A549 (cell line): Measurements from ENCODE around the gene SELENOI. TPM values are rescaled to one million over a fixed set of nuclear protein-coding genes. Genes with fewer than 3 reads are reported as not detected.
"Not testable (repeated sequence)": the region's sequence is repeated elsewhere in the genome, so short reads cannot be mapped to it uniquely, and the experiment has no call there.

Source experiments
- ATAC-seq, 2 experiments: fragments of 200-7000 bp in 1 of 2; fragments of >200 bp in 1 of 2; cut with Nextera tagmentation in 1 of 2; cut with Tn5 transposase in 1 of 2; 3 replicates each; pipeline versions ENCODE4 v1.8.0 to v1.9.1; 2018 to 2020; ENCODE audit warnings: mild to moderate bottlenecking in 1 of 2, moderate library complexity in 1 of 2
- CTCF ChIA-PET: fragments of 300-600 bp; sonication (Branson Sonifier 250); formaldehyde crosslinking; extraction: SDS; loops from one replicate; lab custom pipeline; 2021; ENCODE audit warnings: antibody characterized with exemption, inconsistent platforms; lab: Yijun Ruan, JAX
- POLR2A ChIA-PET: fragments of 350-600 bp; formaldehyde crosslinking; extraction: SDS; loops from one replicate; lab custom pipeline; 2021; ENCODE audit warnings: antibody characterized with exemption, inconsistent platforms; lab: Yijun Ruan, JAX
- DNase-seq, 2 experiments: peaks; one replicate each; pipeline versions ENCODE4 v3.0.0 to v3.0.0-alpha.2; 2011 to 2016; ENCODE audit warnings: low read depth in 1 of 2, low spot score in 1 of 2
- FAIRE-seq: peaks from 2 replicates; lab custom pipeline; 2011; peaks lifted over from hg19 to GRCh38; lab: Jason Lieb, UNC
- H3K27ac ChIP-seq, 2 experiments: fragments of >200 bp; sonication (Bioruptor Twin); formaldehyde crosslinking; 3 replicates each; pipeline ENCODE4 v1.5.1; 2016 to 2017
- H3K4me1 ChIP-seq: fragments of >200 bp; sonication (Bioruptor Twin); formaldehyde crosslinking; 3 replicates; pipeline ENCODE4 v1.6.1; 2016
- H3K4me2 ChIP-seq: fragments of >200 bp; sonication (Bioruptor Twin); formaldehyde crosslinking; 3 replicates; pipeline ENCODE4 v1.6.1; 2016
- H3K4me3 ChIP-seq: fragments of >200 bp; sonication (Bioruptor Twin); formaldehyde crosslinking; 3 replicates; pipeline ENCODE4 v1.5.1; 2016
- H3K9me3 ChIP-seq: fragments of >200 bp; sonication (Bioruptor Twin); formaldehyde crosslinking; 3 replicates; pipeline ENCODE4 v1.6.1; 2016
- BCL3 ChIP-seq: fragments of >200 bp; sonication (Bioruptor Twin); formaldehyde crosslinking; IDR thresholded peaks from 3 replicates; pipeline ENCODE4 v1.6.1; 2016
- BHLHE40 ChIP-seq: IDR thresholded peaks from 2 replicates; pipeline ENCODE4 v1.6.1; 2012; ENCODE audit warnings: low read depth, low read length, inconsistent platforms
- CBX2 ChIP-seq: fragments of 200-600 bp; sonication (generic); IDR thresholded peaks from 2 replicates; pipeline ENCODE4 v1.6.1; 2016; ENCODE audit warnings: low read depth, mild to moderate bottlenecking, borderline replicate concordance
- CBX8 ChIP-seq: fragments of 200-600 bp; sonication (generic); IDR thresholded peaks from 2 replicates; pipeline ENCODE4 v1.6.1; 2016
- CHD2 ChIP-seq: fragments of 150-350 bp; IDR thresholded peaks from 2 replicates; pipeline ENCODE4 v1.6.1; 2014; ENCODE audit warnings: low read length; ENCODE audit not compliant: partially characterized antibody
- CHD4 ChIP-seq: fragments of 200-600 bp; sonication (generic); IDR thresholded peaks from 2 replicates; pipeline ENCODE4 v1.6.1; 2016; ENCODE audit warnings: antibody characterized with exemption, mild to moderate bottlenecking, borderline replicate concordance
- E2F6 ChIP-seq: IDR thresholded peaks from 2 replicates; pipeline ENCODE4 v1.6.1; 2012; ENCODE audit warnings: low read depth, borderline replicate concordance
- EHF ChIP-seq: fragments of 250-450 bp; sonication (Bioruptor Pico); IDR thresholded peaks from 2 replicates; pipeline ENCODE4 v1.5.0; 2020; ENCODE audit warnings: mild to moderate bottlenecking
- EHMT2 ChIP-seq: fragments of 200-600 bp; sonication (generic); IDR thresholded peaks from 2 replicates; pipeline ENCODE4 v1.6.1; 2016; ENCODE audit warnings: antibody characterized with exemption, low read depth, mild to moderate bottlenecking, moderate library complexity
- FOSB ChIP-seq: fragments of 250-450 bp; sonication (Bioruptor Pico); IDR thresholded peaks from 2 replicates; pipeline ENCODE4 v1.5.0; 2020; ENCODE audit warnings: mild to moderate bottlenecking, moderate library complexity
- FOXS1 ChIP-seq: fragments of 250-450 bp; sonication (Bioruptor Pico); IDR thresholded peaks from 2 replicates; pipeline ENCODE4 v1.5.0; 2020; ENCODE audit warnings: mild to moderate bottlenecking, moderate library complexity
- HEYL ChIP-seq: fragments of 250-450 bp; sonication (Bioruptor Pico); IDR thresholded peaks from 2 replicates; pipeline ENCODE4 v1.8.0; 2021; ENCODE audit warnings: mild to moderate bottlenecking, moderate library complexity
- HMGXB4 ChIP-seq: fragments of 250-450 bp; sonication (Bioruptor Pico); IDR thresholded peaks from 2 replicates; pipeline ENCODE4 v1.5.0; 2021; ENCODE audit warnings: mild to moderate bottlenecking, moderate library complexity, borderline replicate concordance
- HOXA7 ChIP-seq: fragments of 250-450 bp; sonication (Bioruptor Pico); IDR thresholded peaks from 2 replicates; pipeline ENCODE4 v1.5.0; 2020; ENCODE audit warnings: mild to moderate bottlenecking, moderate library complexity
- JUN ChIP-seq, 2 experiments: fragments of >200 bp; sonication (Bioruptor Twin); formaldehyde crosslinking; IDR thresholded peaks; 2 replicates in 1 of 2; 3 replicates in 1 of 2; pipeline ENCODE4 v1.6.1; 2016 to 2017
- JUNB ChIP-seq: fragments of >200 bp; sonication (Bioruptor Twin); formaldehyde crosslinking; IDR thresholded peaks from 2 replicates; pipeline ENCODE4 v1.6.1; 2016
- KDM1A ChIP-seq: fragments of 200-600 bp; sonication (generic); IDR thresholded peaks from 2 replicates; pipeline ENCODE4 v1.6.1; 2016; ENCODE audit warnings: low read depth, mild to moderate bottlenecking
- KDM5A ChIP-seq: fragments of 200-600 bp; sonication (generic); IDR thresholded peaks from 2 replicates; pipeline ENCODE4 v1.6.1; 2016; ENCODE audit warnings: antibody characterized with exemption, mild to moderate bottlenecking
- MAFK ChIP-seq: fragments of 450-650 bp; IDR thresholded peaks from 2 replicates; pipeline ENCODE4 v1.6.1; 2014; ENCODE audit not compliant: partially characterized antibody
- MAZ ChIP-seq: fragments of 150-350 bp; IDR thresholded peaks from 2 replicates; pipeline ENCODE4 v1.6.1; 2014; ENCODE audit warnings: antibody characterized with exemption, low read depth, low read length, borderline replicate concordance
- MYC ChIP-seq: IDR thresholded peaks from 2 replicates; pipeline ENCODE4 v1.6.1; 2012; ENCODE audit warnings: mild to moderate bottlenecking, inconsistent platforms, low read length, improper control_type of control experiment, borderline replicate concordance
- NFE2L2 ChIP-seq: fragments of 150-350 bp; conservative IDR thresholded peaks from 2 replicates; pipeline ENCODE4 v1.6.1; 2014; ENCODE audit warnings: low read length
- POLR2A ChIP-seq: IDR thresholded peaks from 2 replicates; pipeline ENCODE4 v1.6.1; 2012; ENCODE audit warnings: mild to moderate bottlenecking, low read length
- RARB ChIP-seq: fragments of 250-450 bp; sonication (Bioruptor Pico); IDR thresholded peaks from 2 replicates; pipeline ENCODE4 v1.8.0; 2021; ENCODE audit warnings: mild to moderate bottlenecking, moderate library complexity
- RCOR1 ChIP-seq: fragments of 150-350 bp; IDR thresholded peaks from 2 replicates; pipeline ENCODE4 v1.6.1; 2014; ENCODE audit warnings: antibody characterized with exemption, low read length, low read depth
- SMC3 ChIP-seq: fragments of >200 bp; sonication (Bioruptor Twin); formaldehyde crosslinking; IDR thresholded peaks from 3 replicates; pipeline ENCODE4 v1.6.1; 2018; ENCODE audit warnings: inconsistent platforms
- ZC3H11A ChIP-seq: fragments of 450-650 bp; IDR thresholded peaks from 2 replicates; pipeline ENCODE4 v1.6.1; 2014; ENCODE audit warnings: antibody characterized with exemption, mild to moderate bottlenecking
- WGBS: methylation state at CpG from one replicate; pipeline ENCODE4 v1.1.6; 2017; ENCODE audit errors: missing lambda C conversion rate; 5-methylcytosine and 5-hydroxymethylcytosine counted together
- polyA plus RNA-seq, 4 experiments: library from polyadenylated mRNA; depleted of rRNA in 3 of 4; stranded (reverse); fragments of >200 nt; fragmentation: RNase III in 1 of 4; extraction: RNeasy Plus Mini Kit Qiagen cat#74134 plus additional on column Dnase treatment in 1 of 4; gene quantifications; 2 replicates in 3 of 4; 3 replicates in 1 of 4; pipeline ENCODE4 v1.2.3, GENCODE V29; 2011 to 2017

SELENOI gene
- polyA plus RNA-seq, 2 of the 4 experiments (the other 2 are of a cell fraction): 18.2 to 38.7 TPM

- DNase-seq (no peak), ATAC-seq (no peak; a peak in 2 of 6 replicates), FAIRE-seq (no peak)
- WGBS: 68% methylated on average over 3 of the region's 3 CpGs
- H3K4me3 ChIP-seq: no peak overlapping the region
- H3K27ac ChIP-seq: no peak overlapping the region
- H3K4me2 ChIP-seq: no peak overlapping the region
- peaks cover 8% of the 10 kb centered on the region for H3K4me1 ChIP-seq
- no peak for TF ChIP-seq FOXS1 (CRISPR knock-in tag)
- no peak for TF ChIP-seq POLR2A
- TF ChIP-seq RARB (CRISPR knock-in tag): no peak
- TF ChIP-seq ZC3H11A: no peak
- TF ChIP-seq RCOR1: no peak
- no peak for TF ChIP-seq JUNB
- no peak for TF ChIP-seq KDM5A
- no peak for TF ChIP-seq MAFK
- TF ChIP-seq BCL3: no peak
- no peak for TF ChIP-seq SMC3
- H3K9me3 ChIP-seq: no peaks in the 10 kb centered on the region
- ChIA-PET POLR2A (interaction anchor here (1.1 kb wide), 1 partner anchor 15 kb away, joined by 3 read pairs; the partner anchor contains the start of gene SELENOI), CTCF (interaction anchor here (0.6 to 13.9 kb wide), 35 partner anchors 8 to 479 kb away, joined by 3 to 156 read pairs (median 4); partner anchors contain the start of genes ADGRF3, HADHB and SELENOI)
Measured at GRCh38 chr2:26330604-26331003, 15.3 kb upstream of the SELENOI start.

- CTCF ChIA-PET: interaction anchor here (0.6 to 13.9 kb wide), 22 partner anchors 13 to 480 kb away, joined by 3 to 156 read pairs (median 4); partner anchors contain the start of genes HADHB and SELENOI
- H3K4me1 ChIP-seq, H3K9me3 ChIP-seq, ATAC-seq, FAIRE-seq, POLR2A ChIA-PET, H3K27ac ChIP-seq, H3K4me3 ChIP-seq, DNase-seq, H3K4me2 ChIP-seq: not testable (repeated sequence)
- 74% methylated on average over 8 of the region's 8 CpGs for WGBS
Measured at GRCh38 chr2:26331321-26331720, 14.6 kb upstream of the SELENOI start.

GRCh38 chr2:26333293-26333692 lies 12.7 kb upstream of the SELENOI start:
- no peak for FAIRE-seq

GRCh38 chr2:26335231-26335630 lies 10.7 kb upstream of the SELENOI start:
- no peak for ATAC-seq
- no peak for FAIRE-seq
- Histone ChIP-seq H3K9me3 (no peaks in the 10 kb centered on the region), H3K4me3 (no peak overlapping the region), H3K27ac (no peak overlapping the region), H3K4me1 (peaks cover 7% of the 10 kb centered on the region), H3K4me2 (no peak overlapping the region)
- DNase-seq: no peak
- ChIA-PET POLR2A (interaction anchor here (1.7 kb wide), 1 partner anchor 10 kb away, joined by 4 read pairs; the partner anchor contains the start of gene SELENOI), CTCF (interaction anchor here (1.1 to 13.9 kb wide), 3 partner anchors 12 to 168 kb away, joined by 3 to 156 read pairs (median 3); partner anchors contain the start of gene ADGRF3)
- WGBS: 74% methylated on average over 3 of the region's 3 CpGs
- no peak for TF ChIP-seq KDM1A
- no peak for TF ChIP-seq CHD2
- no peak for TF ChIP-seq E2F6
- TF ChIP-seq RARB (CRISPR knock-in tag): no peak
- no peak for TF ChIP-seq POLR2A
- TF ChIP-seq FOSB (CRISPR knock-in tag): no peak
- TF ChIP-seq MAFK: no peak
- TF ChIP-seq MAZ: no peak
- no peak for TF ChIP-seq BHLHE40
- TF ChIP-seq CBX8: no peak
- no peak for TF ChIP-seq JUNB
- TF ChIP-seq JUN (IDR thresholded peaks at IDR 0.05): no peak
- no peak for TF ChIP-seq NFE2L2
- TF ChIP-seq CBX2: no peak
- TF ChIP-seq HOXA7 (CRISPR knock-in tag): no peak
- no peak for TF ChIP-seq EHMT2
- TF ChIP-seq CHD4: no peak

More at GRCh38 chr2:26333293-26333692, 12.7 kb upstream of the SELENOI start:
- TF ChIP-seq MYC (no peak), HEYL (CRISPR knock-in tag) (no peak), EHF (CRISPR knock-in tag) (no peak), JUNB (no peak), HMGXB4 (CRISPR knock-in tag) (no peak)
- ChIA-PET POLR2A (no interaction called here), CTCF (interaction anchor here (13.9 kb wide), 1 partner anchor 18 kb away, joined by 156 read pairs; no protein-coding TSS in a partner anchor)
- ATAC-seq (no peak), DNase-seq (no peak)
- Histone ChIP-seq H3K9me3 (no peaks in the 10 kb centered on the region), H3K4me3 (no peak overlapping the region), H3K4me2 (peak overlapping the region; percentile 21; the same call in 2 of the 3 replicates), H3K4me1 (peaks cover 8% of the 10 kb centered on the region), H3K27ac (no peak overlapping the region)
- 23% methylated on average over 2 of the region's 2 CpGs for WGBS
